ENCODE data around the gene DPYSL5.

- no peak for TF ChIP-seq RAD21 (conservative IDR thresholded peaks at IDR 0.05)
- TF ChIP-seq CTCF (IDR thresholded peaks at IDR 0.05; ENCODE audit: poor library complexity, severe bottlenecking): no peak
Observed at GRCh38 chr2:26855466-26855865, 7.5 kb downstream of the DPYSL5 start.

All from neural cell (in vitro differentiated cells).